ENCODE data around the gene ZNF516. TPM values are rescaled to one million over a fixed set of nuclear protein-coding genes. Genes with fewer than 3 reads are reported as not detected.

The ZNF516 gene
- total RNA-seq, 1 experiment from 2014 or later = 25.5 TPM

DNA sequence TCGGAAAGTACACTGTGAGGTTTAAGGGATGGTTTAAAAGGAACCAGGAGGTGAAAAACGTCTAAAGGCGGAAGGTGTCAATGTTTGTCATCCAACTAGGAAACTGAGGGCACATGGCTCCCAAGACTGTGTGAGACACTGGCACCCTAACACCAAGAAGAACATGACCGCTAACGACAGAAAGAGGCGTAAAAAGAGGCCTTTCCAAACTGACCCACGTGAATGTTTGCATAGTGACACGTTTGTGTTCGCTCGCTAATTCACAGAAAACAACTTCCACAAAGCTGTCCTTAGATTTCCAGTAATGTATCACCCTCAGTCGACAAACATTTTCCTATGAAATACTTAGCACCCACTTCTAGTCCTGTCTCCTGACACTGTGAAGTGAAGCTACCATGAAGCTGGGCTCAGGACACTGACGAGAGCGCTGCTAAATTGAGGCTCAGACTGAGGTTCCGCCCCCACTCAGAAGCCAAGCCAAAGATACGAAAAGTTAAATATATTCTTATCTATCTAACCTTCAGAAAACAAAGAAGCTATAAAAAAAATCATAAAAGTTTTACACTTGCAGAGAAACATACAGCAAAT, 86.5 kb downstream of the ZNF516 start:
- TF ChIP-seq, protein P1, sequence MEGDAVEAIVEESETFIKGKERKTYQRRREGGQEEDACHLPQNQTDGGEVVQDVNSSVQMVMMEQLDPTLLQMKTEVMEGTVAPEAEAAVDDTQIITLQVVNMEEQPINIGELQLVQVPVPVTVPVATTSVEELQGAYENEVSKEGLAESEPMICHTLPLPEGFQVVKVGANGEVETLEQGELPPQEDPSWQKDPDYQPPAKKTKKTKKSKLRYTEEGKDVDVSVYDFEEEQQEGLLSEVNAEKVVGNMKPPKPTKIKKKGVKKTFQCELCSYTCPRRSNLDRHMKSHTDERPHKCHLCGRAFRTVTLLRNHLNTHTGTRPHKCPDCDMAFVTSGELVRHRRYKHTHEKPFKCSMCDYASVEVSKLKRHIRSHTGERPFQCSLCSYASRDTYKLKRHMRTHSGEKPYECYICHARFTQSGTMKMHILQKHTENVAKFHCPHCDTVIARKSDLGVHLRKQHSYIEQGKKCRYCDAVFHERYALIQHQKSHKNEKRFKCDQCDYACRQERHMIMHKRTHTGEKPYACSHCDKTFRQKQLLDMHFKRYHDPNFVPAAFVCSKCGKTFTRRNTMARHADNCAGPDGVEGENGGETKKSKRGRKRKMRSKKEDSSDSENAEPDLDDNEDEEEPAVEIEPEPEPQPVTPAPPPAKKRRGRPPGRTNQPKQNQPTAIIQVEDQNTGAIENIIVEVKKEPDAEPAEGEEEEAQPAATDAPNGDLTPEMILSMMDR (IDR thresholded peaks at IDR 0.05; ENCODE audit: insufficient read depth in 1 of 2, low read depth in 1 of 2, low read length in 1 of 2, severe bottlenecking in 1 of 2, unreplicated experiment in 1 of 2) = no peak
- intact Hi-C loops (cut with micrococcal nuclease; ENCODE audit: unreplicated experiment) = no loop called here
- no TSS peak for BruUV-seq (replicated peaks)
- no peaks in the 10 kb centered on the region for H3K4me1 Mint-ChIP-seq (ENCODE audit: low read depth, unreplicated experiment)
- CTCF ChIA-PET = no interaction called here
- H3K9me3 ChIP-seq = no peaks in the 10 kb centered on the region
- H3K36me3 ChIP-seq (ENCODE audit: control insufficient read depth, insufficient read depth, low read length) = no peaks in the 10 kb centered on the region
- H3K4me1 ChIP-seq = no peaks in the 10 kb centered on the region
- no peak overlapping the region for H3K4me3 Mint-ChIP-seq (ENCODE audit: unreplicated experiment)
- POLR2A ChIA-PET = no interaction called here
- no peak for DNase-seq
- no peak overlapping the region for H3K27ac Mint-ChIP-seq (ENCODE audit: unreplicated experiment)
- H3K4me3 ChIP-seq (ENCODE audit: low read depth, low read length) = no peak overlapping the region
- peaks cover 5% of the 10 kb centered on the region for H3K36me3 Mint-ChIP-seq (ENCODE audit: insufficient read depth, unreplicated experiment)
- H3K9me3 Mint-ChIP-seq (ENCODE audit: unreplicated experiment) = no peaks in the 10 kb centered on the region
- H3K27me3 ChIP-seq (replicated peaks; ENCODE audit: control insufficient read depth, insufficient read depth, low read length) = no peaks in the 10 kb centered on the region
- H3K27me3 Mint-ChIP-seq (ENCODE audit: insufficient read depth, unreplicated experiment) = no peaks in the 10 kb centered on the region

GRCh38 chr18:76407681-76408080, 87.4 kb downstream of the ZNF516 start:
- CTCF ChIA-PET = no interaction called here
- H3K4me3 Mint-ChIP-seq (ENCODE audit: unreplicated experiment) = no peak overlapping the region
- intact Hi-C loops (cut with micrococcal nuclease; ENCODE audit: unreplicated experiment) = no loop called here

GRCh38 chr18:76406791-76407190, 88.3 kb downstream of the ZNF516 start:
- H3K4me3 ChIP-seq (ENCODE audit: low read depth, low read length) = no peak overlapping the region
- Mint-ChIP-seq H3K36me3 (ENCODE audit: insufficient read depth, unreplicated experiment) (peaks cover 5% of the 10 kb centered on the region), H3K4me3 (ENCODE audit: unreplicated experiment) (no peak overlapping the region), H3K4me1 (ENCODE audit: low read depth, unreplicated experiment) (no peaks in the 10 kb centered on the region), H3K27ac (ENCODE audit: unreplicated experiment) (no peak overlapping the region), H3K27me3 (ENCODE audit: insufficient read depth, unreplicated experiment) (no peaks in the 10 kb centered on the region), H3K9me3 (ENCODE audit: unreplicated experiment) (no peaks in the 10 kb centered on the region)
- no TSS peak for BruUV-seq (replicated peaks)
- ChIA-PET CTCF (no interaction called here), POLR2A (no interaction called here)
- no peaks in the 10 kb centered on the region for H3K36me3 ChIP-seq (ENCODE audit: control insufficient read depth, insufficient read depth, low read length)
- intact Hi-C loops (cut with micrococcal nuclease; ENCODE audit: unreplicated experiment) = no loop called here
- no peaks in the 10 kb centered on the region for H3K27me3 ChIP-seq (replicated peaks; ENCODE audit: control insufficient read depth, insufficient read depth, low read length)
- DNase-seq = no peak
- no peaks in the 10 kb centered on the region for H3K4me1 ChIP-seq
- TF ChIP-seq, protein P1 (IDR thresholded peaks at IDR 0.05; ENCODE audit: insufficient read depth in 1 of 2, low read depth in 1 of 2, low read length in 1 of 2, severe bottlenecking in 1 of 2, unreplicated experiment in 1 of 2) = no peak
- H3K9me3 ChIP-seq = no peaks in the 10 kb centered on the region

More at GRCh38 chr18:76407681-76408080, 87.4 kb downstream of the ZNF516 start:
- Histone ChIP-seq H3K27me3 (replicated peaks; ENCODE audit: control insufficient read depth, insufficient read depth, low read length) (no peaks in the 10 kb centered on the region), H3K4me1 (no peaks in the 10 kb centered on the region), H3K9me3 (no peaks in the 10 kb centered on the region), H3K36me3 (ENCODE audit: control insufficient read depth, insufficient read depth, low read length) (no peaks in the 10 kb centered on the region), H3K4me3 (ENCODE audit: low read depth, low read length) (no peak overlapping the region)
- Mint-ChIP-seq H3K27ac (ENCODE audit: unreplicated experiment) (no peak overlapping the region), H3K36me3 (ENCODE audit: insufficient read depth, unreplicated experiment) (peaks cover 5% of the 10 kb centered on the region), H3K27me3 (ENCODE audit: insufficient read depth, unreplicated experiment) (no peaks in the 10 kb centered on the region), H3K4me1 (ENCODE audit: low read depth, unreplicated experiment) (no peaks in the 10 kb centered on the region), H3K9me3 (ENCODE audit: unreplicated experiment) (no peaks in the 10 kb centered on the region)
- no TSS peak for BruUV-seq (replicated peaks)
- DNase-seq = no peak
- POLR2A ChIA-PET = no interaction called here
- TF ChIP-seq, protein P1 (IDR thresholded peaks at IDR 0.05; ENCODE audit: insufficient read depth in 1 of 2, low read depth in 1 of 2, low read length in 1 of 2, severe bottlenecking in 1 of 2, unreplicated experiment in 1 of 2) = no peak

Measured in Caco-2 (cell line).